Measurements from ENCODE around the gene TREH.
A peak's percentile ranks its signal among the peaks of the same experiment; 100 is the strongest.
"Not testable (repeated sequence)": the region's sequence is repeated elsewhere in the genome, so short reads cannot be mapped to it uniquely, and the experiment has no call there.

TREH gene

GRCh38 chr11:118694771-118695170 lies 15.3 kb upstream of the TREH start:
- FAIRE-seq = no peak

GRCh38 chr11:118694185-118694584 lies 14.7 kb upstream of the TREH start:
- no peak for FAIRE-seq

DNA sequence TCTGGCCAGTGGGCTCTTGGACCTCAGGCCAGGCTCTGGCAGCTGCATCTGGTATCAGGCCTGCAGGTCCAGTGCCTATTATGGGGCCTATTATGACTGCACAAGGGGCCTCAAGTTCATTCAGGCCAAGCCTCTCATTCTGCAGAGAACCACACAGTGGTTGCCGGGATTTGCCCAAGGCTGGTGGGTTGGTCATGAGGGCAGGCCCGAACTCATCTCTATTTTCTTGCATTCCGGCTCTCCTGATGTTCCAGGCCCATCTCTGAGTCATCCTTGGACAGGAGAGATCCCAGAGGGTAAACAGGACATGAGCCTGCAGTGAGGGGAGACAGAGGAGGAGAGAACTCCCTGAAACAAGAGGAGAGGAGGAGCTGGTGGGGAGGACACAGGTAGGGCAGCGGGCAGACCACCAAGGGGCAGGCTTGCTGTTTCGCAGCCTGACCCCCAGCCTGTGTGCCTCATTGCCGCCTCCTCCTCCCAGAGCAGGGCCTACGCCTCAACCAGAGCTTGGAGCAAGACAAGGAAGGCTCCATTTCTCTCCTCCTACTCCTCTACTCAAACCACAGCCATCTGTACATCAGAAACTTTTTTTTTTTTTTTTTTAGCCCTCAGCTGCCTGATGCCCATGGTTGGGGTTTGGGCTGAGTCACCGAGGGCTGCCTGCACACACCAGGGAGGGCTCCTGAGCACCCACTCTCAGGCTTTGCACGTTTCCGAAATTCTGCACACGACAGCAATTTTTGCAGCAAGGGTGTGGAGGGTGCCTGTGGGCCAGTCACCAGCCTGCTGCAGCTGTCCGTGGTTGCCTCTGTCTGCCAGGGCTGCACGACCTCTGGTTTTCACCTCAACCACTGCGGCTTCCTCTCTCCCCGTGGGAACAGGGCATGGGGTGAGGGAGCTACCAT lies 12.7 kb upstream of the TREH start:
- no peak for FAIRE-seq

- no peak for FAIRE-seq
These were observed 11.3 kb upstream of the TREH start for GRCh38 chr11:118690553-118691304.

GRCh38 chr11:118689852-118690552 lies 10.6 kb upstream of the TREH start:
- FAIRE-seq = peak; percentile 87

DNA sequence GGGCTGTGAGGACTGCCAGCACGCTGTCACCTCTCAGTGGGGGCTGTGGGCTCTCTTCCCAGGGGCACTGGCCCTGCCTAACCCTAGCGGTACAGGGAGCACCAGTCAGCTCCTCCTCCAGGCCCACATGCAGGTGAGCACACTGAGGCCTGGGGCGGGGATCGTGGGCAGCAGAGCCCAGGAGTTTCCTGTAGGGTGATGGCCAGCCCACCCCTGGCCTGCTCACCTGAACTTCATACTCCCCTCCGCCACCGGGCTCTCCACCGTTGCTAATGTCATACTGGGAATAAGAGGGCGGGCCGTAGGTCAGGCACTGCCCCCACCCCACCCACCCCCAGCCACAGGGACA lies 10.0 kb upstream of the TREH start:
- FAIRE-seq = no peak

DNA sequence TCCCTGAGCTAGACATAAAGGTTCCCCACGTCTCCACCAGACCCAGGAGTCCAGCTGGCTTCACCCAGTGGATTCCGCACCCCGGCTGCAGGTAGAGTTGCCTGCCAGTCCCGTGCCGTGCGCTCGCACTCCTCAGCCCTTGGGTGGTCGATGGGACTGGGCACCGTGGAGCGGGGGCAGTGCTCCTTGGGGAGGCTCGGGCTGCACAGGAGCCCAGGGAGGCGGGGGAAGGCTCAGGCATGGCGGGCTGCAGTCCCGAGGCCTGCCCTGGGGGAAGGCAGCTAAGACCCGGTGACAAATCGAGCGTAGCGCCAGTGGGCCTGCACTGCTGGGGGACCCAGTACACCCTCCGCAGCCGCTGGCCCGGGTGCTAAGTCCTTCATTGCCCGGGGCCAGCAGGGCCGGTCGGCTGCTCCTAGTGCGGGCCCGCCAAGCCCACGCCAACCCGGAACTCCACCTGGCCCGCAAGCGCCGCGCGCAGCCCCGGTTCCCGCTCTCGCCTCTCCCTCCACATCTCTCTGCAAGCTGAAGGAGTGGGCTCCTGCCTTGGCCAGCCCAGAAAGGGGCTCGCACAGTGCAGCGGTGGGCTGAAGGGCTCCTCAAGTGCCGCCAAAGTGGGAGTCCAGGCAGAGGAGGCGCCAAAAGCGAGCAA lies 9.5 kb upstream of the TREH start:
- FAIRE-seq = no peak

- FAIRE-seq = not testable (repeated sequence)
These were observed 8.9 kb upstream of the TREH start for GRCh38 chr11:118688339-118688738.

- no peak for FAIRE-seq
These were observed 8.5 kb upstream of the TREH start for GRCh38 chr11:118687906-118688305.

DNA sequence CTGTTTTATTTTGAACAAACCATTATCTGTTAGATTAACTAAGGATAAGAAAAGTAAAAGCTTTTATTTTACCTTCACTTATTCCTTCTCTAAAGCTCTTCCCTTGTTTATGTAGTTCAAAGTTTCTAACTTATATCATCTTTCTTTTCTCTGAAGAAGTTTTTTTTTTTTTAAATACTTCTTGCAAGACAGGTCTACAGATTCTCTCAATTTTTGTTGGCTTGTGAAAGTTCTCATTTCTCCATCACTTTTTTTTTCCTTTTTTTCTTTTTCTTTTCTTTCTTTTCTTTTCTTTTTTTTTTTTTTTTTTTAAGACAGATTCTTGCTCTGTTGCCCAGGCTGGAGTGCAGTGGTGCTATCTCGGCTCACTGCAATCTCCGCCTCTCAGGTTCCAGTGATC lies 4.7 kb upstream of the TREH start:
- FAIRE-seq = peak; percentile 8

DNA sequence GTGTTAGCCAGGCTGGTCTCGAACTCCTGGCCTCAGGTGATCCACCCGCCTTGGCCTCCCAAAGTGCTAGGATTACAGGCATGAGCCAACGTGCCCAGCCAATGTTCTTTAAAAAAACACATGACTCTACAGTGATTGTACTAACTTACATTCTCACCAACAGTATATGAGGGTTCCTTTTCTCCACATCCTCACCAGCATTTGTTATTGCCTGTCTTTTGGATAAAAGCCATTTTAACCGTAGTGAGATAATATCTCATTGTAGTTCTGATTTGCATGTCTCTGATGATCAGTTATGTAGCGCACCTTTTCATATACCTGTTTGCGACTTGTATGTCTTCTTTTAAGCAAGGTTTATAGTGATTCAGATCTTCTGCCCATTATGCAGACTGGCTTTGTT lies 3.5 kb upstream of the TREH start:
- FAIRE-seq = not testable (repeated sequence)

DNA sequence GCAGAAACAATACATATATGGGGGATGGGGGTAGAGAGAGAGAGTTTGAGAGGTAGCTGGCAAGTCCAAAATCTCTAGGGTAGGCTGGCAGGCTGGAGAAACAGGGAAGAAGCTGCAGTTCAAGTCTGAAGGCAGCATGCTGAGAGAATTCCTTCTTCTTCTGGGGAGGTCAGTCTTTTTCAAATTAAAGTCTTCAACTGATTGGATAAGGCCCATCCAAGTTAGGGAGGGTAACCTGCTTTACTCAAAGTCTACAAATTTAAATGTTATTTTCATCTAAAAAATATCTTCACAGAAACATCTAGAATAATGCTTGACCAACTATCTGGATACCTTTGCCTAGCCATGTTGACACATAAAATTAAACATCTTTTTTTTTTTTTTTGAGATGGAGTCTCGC lies 2.9 kb upstream of the TREH start:
- no peak for FAIRE-seq

GRCh38 chr11:118678908-118679307 lies 542 bp downstream of the TREH start:
- FAIRE-seq = not testable (repeated sequence)

DNA sequence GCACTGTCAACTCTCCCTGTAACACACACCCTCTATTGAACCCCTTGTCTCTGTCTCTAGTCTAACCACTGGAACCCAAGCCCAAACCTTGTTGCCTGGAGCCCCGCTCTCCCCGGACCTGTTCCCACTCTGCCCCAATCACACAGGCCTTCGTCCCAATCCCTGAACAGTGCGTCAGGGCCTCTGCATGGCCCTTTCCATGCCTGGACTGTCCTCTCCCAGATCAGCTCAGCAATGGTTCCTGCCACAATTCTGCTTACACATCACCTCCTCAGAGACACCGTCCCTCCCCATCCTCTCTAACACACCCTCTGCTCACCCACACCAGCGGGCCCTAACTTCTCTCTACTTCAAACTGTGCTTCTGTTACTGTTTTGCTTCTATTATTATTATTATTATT lies 1.5 kb downstream of the TREH start:
- FAIRE-seq = no peak

DNA sequence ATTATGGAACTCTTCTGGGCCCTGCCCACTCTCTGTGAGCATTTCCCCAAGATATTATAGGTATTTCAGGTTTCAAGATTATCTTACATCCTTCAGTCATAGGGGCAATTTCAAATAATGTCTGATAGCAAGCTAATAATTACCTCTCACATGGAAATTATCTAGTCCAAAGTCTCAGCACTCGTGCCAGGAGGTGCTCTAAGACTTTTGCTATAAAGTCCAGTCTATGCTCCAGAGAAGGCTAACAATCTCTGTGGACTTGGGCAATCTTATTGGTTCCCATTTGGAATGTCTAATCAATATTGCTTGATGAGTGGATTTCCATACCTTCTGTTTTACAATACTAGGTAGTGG lies 5.4 kb downstream of the TREH start:
- FAIRE-seq = no peak

GRCh38 chr11:118673361-118674081 lies 5.9 kb downstream of the TREH start:
- no peak for FAIRE-seq

DNA sequence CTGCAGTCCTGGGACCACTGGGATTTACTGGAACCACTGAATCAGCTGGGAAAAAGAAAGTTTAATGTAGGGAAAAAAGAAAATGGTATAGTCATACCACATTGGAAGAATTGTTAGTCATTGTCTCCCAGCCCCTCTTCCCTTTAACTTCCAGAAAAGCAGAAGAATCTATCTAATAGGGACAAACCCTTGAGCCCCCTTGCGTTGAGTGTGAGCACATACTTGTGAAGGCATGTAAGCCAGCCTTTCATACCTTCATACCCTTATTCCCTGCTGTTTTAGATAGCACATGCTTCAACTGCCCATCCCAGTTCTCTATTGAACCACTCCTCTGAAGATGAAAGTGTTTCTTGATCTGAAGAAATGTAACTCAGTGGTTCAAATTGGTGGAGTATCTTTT lies 6.6 kb downstream of the TREH start:
- no peak for FAIRE-seq

GRCh38 chr11:118671254-118671653 lies 8.2 kb downstream of the TREH start:
- FAIRE-seq = no peak

- FAIRE-seq = no peak
These were observed 9.4 kb downstream of the TREH start for GRCh38 chr11:118670063-118670462.

- FAIRE-seq = no peak
These were observed 13.1 kb downstream of the TREH start for GRCh38 chr11:118666371-118666770.

DNA sequence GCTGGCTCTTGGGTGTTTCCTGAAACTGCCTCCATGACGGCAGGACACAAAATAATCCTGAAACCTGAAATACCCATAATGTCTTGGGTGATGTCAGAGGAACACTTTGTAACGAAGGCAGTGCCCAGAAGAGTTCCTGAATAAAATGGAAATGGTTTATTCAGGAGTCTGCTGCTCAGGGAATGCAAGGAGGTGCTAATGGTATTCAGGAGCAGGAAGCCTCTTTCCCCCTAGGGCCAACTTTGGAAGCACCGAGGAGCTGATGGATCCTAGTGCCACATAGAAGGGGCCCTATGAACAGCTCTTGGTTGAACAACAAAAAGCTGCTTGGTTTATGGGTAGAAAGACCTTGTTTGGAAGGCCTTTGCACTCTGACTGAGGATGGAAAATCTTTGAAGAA lies 15.5 kb downstream of the TREH start:
- no peak for FAIRE-seq

DNA sequence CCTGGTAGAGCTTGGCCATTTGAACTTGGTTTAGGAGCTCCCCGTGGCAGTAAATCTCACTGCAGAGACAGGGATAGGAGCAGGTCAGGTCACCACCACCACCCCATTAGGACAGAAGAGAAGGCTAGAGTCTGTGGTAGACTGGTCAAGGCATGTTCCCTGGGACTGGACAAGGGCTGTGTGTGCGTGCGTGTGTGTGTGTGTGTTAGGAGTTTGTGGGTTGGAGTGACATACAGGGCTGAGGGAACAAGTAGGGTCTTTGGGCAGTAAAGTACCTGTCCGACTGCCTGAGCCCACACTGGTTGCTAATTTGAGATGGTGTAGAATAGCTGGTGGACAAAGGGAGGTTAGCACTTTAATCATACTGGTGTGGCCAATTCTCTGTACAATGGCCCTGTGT lies 16.1 kb downstream of the TREH start:
- FAIRE-seq = no peak

Data from G401.6 (cell line).